HepG2 (cell line): ENCODE data around the gene GLDN. TPM values are rescaled to one million over a fixed set of nuclear protein-coding genes. Genes with fewer than 3 reads are reported as not detected.

Source experiments
- HMG20A ChIP-seq: IDR thresholded peaks from 2 replicates; pipeline ENCODE4 v1.6.1; 2016; ENCODE audit warnings: borderline replicate concordance
- IKZF5 ChIP-seq: IDR thresholded peaks from 2 replicates; pipeline ENCODE4 v1.6.1; 2018; ENCODE audit warnings: missing genetic modification reagents, mild to moderate bottlenecking, missing compliant biosample characterization
- MEF2D ChIP-seq: sonication (generic); formaldehyde crosslinking; IDR thresholded peaks from 2 replicates; pipeline ENCODE4 v1.5.1; 2020; ENCODE audit warnings: mild to moderate bottlenecking, missing genetic modification reagents
- MNT ChIP-seq: fragments of 450-650 bp; IDR thresholded peaks from 2 replicates; pipeline ENCODE4 v1.6.1; 2016
- MXI1 ChIP-seq: IDR thresholded peaks from 3 replicates; pipeline ENCODE4 v1.6.1; 2012; ENCODE audit warnings: low read depth, low read length, inconsistent platforms, borderline replicate concordance
- NAIF1 ChIP-seq: sonication (generic); formaldehyde crosslinking; IDR thresholded peaks from 2 replicates; pipeline ENCODE4 v1.5.0; 2020; ENCODE audit warnings: mild to moderate bottlenecking, missing genetic modification reagents, borderline replicate concordance
- POLR2G ChIP-seq: fragments of 200-400 bp; formaldehyde crosslinking; IDR thresholded peaks from 2 replicates; pipeline ENCODE4 v1.6.1; 2018; ENCODE audit warnings: mild to moderate bottlenecking, low read depth, low read length, moderate library complexity
- RBAK ChIP-seq: sonication (generic); formaldehyde crosslinking; IDR thresholded peaks from 2 replicates; pipeline ENCODE4 v1.5.1; 2020; ENCODE audit warnings: mild to moderate bottlenecking, missing genetic modification reagents
- ZBTB40 ChIP-seq, 2 experiments: fragments of 450-650 bp in 1 of 2; sonication (generic) in 1 of 2; formaldehyde crosslinking in 1 of 2; IDR thresholded peaks; 2 replicates each; pipeline versions ENCODE4 v1.6.1 to v1.8.0; 2016 to 2022; ENCODE audit warnings: antibody characterized with exemption in 1 of 2, mild to moderate bottlenecking in 1 of 2, missing genetic modification reagents in 1 of 2
- ZHX1 ChIP-seq: sonication (generic); formaldehyde crosslinking; IDR thresholded peaks from 2 replicates; pipeline ENCODE4 v1.8.1; 2022; ENCODE audit warnings: low read depth, mild to moderate bottlenecking, missing genetic modification reagents
- ZNF430 ChIP-seq: sonication (generic); formaldehyde crosslinking; IDR thresholded peaks from 2 replicates; pipeline ENCODE4 v1.9.0; 2021; ENCODE audit warnings: mild to moderate bottlenecking, missing genetic modification reagents
- ZNF549 ChIP-seq: sonication (generic); formaldehyde crosslinking; IDR thresholded peaks from 2 replicates; pipeline ENCODE4 v1.5.0; 2020; ENCODE audit warnings: missing genetic modification reagents
- polyA plus RNA-seq, 8 experiments: library from polyadenylated mRNA; depleted of rRNA in 3 of 8; stranded (reverse) in 7 of 8; unstranded in 1 of 8; fragments of >200 nt; fragmentation: Illumina TruSeq in 4 of 8; extraction: Trizol in 4 of 8; gene quantifications; 2 replicates each; pipeline versions ENCODE4 v1.2.1 to v1.2.3, GENCODE V29; 2011 to 2016; ENCODE audit warnings: low read depth in 4 of 8, missing spikeins in 1 of 8, mixed read lengths in 1 of 8; ENCODE audit not compliant: insufficient read depth in 1 of 8
- total RNA-seq, 5 experiments: library from RNA; depleted of rRNA; stranded (reverse); fragments of >200 nt; fragmentation: Illumina TruSeq; extraction: Trizol; gene quantifications; 2 replicates each; pipeline ENCODE4 v1.2.3, GENCODE V29; 2016; ENCODE audit warnings: low read depth in 1 of 5

Gene GLDN
- total and polyA plus RNA-seq, 2 of the 13 experiments (the other 11 are each of a cell fraction or from before 2014, with no cell fraction given): 0.86 to 1.0 TPM

- TF ChIP-seq IKZF5 (CRISPR knock-in tag): no peak
- TF ChIP-seq ZNF430 (CRISPR knock-in tag): peak; percentile 84; the same call in 1 of the 2 replicates
- TF ChIP-seq ZNF549 (CRISPR knock-in tag): no peak
- no peak for TF ChIP-seq POLR2G
- no peak for TF ChIP-seq RBAK
- no peak for TF ChIP-seq ZBTB40 (IDR thresholded peaks at IDR 0.05)
- no peak for TF ChIP-seq ZBTB40 (CRISPR knock-in tag; IDR thresholded peaks at IDR 0.05)
- peak; percentile 55; the same call in 1 of the 2 replicates for TF ChIP-seq MEF2D (CRISPR knock-in tag)
- no peak for TF ChIP-seq NAIF1
- TF ChIP-seq MXI1: peak; percentile 61; the same call in 1 of the 3 replicates
- TF ChIP-seq HMG20A (CRISPR knock-in tag): peak; percentile 28; the same call in 1 of the 2 replicates
- no peak for TF ChIP-seq ZHX1 (CRISPR knock-in tag)
- peak; percentile 12; the same call in 1 of the 2 replicates for TF ChIP-seq MNT
Observed at GRCh38 chr15:51299187-51300015, 42.1 kb upstream of the GLDN start (continued).
